HepG2 (cell line): Measurements from ENCODE around the gene EPS8L1. TPM values are rescaled to one million over a fixed set of nuclear protein-coding genes. Genes with fewer than 3 reads are reported as not detected.

ENCODE experiments used
- ATAC-seq: fragments of 200-7000 bp; cut with Tn5 transposase; 3 replicates; pipeline ENCODE4 v1.9.1; 2020; ENCODE audit warnings: mild to moderate bottlenecking, moderate library complexity
- BruUV-seq: library from RNA; stranded (reverse); fragments of 400-500 nt; replicated peaks from 2 replicates; lab custom pipeline; 2021; lab: Mats Ljungman, UMichigan
- CTCF ChIA-PET: fragments of 300-600 bp; formaldehyde crosslinking; extraction: SDS; loops from one replicate; lab custom pipeline; 2021; ENCODE audit warnings: low total read pairs, inconsistent platforms, low intra/inter-chr PET ratio; lab: Yijun Ruan, JAX
- POLR2A ChIA-PET: fragments of 350-600 bp; sonication (Branson Sonifier 250); formaldehyde crosslinking; loops from one replicate; lab custom pipeline; 2020; ENCODE audit warnings: antibody characterized with exemption, inconsistent platforms; lab: Yijun Ruan, JAX
- DNase-seq: peaks from one replicate; pipeline ENCODE4 v3.0.0-alpha.2; 2015; ENCODE audit warnings: low spot score
- FAIRE-seq: peaks from 3 replicates; lab custom pipeline; 2011; peaks lifted over from hg19 to GRCh38; lab: Jason Lieb, UNC
- H2AFZ ChIP-seq: one replicate; pipeline ENCODE4 v1.6.1; 2011; ENCODE audit warnings: low read length, inconsistent platforms
- H3K27ac ChIP-seq: fragments of 300-600 bp; 3 replicates; pipeline ENCODE4 v1.8.0; 2011; ENCODE audit warnings: mixed run types, mild to moderate bottlenecking, mixed read lengths, low read length, inconsistent platforms; ENCODE audit not compliant: insufficient read depth; ENCODE audit errors: extremely low read length
- H3K27me3 ChIP-seq, 2 experiments: fragments of 200-600 bp in 1 of 2; 2 replicates in 1 of 2; 3 replicates in 1 of 2; pipeline versions ENCODE4 v1.6.0 to v1.8.0; 2011; ENCODE audit warnings: low read length in 2 of 2, mild to moderate bottlenecking in 2 of 2, moderate library complexity in 2 of 2, inconsistent platforms in 1 of 2; ENCODE audit not compliant: insufficient read depth in 2 of 2, control insufficient read depth in 1 of 2
- H3K36me3 ChIP-seq, 2 experiments: fragments of 200-600 bp in 1 of 2; replicated peaks in 1 of 2; 2 replicates in 1 of 2; 3 replicates in 1 of 2; pipeline versions ENCODE4 v1.5.1 to v1.8.0; 2011; ENCODE audit warnings: low read length in 2 of 2, inconsistent platforms in 1 of 2; ENCODE audit not compliant: insufficient read depth in 2 of 2, control insufficient read depth in 1 of 2
- H3K4me1 ChIP-seq: 2 replicates; pipeline ENCODE4 v1.5.1; 2012; ENCODE audit warnings: low read length, inconsistent platforms; ENCODE audit not compliant: insufficient read depth
- H3K4me2 ChIP-seq: 2 replicates; pipeline ENCODE4 v1.6.0; 2011; ENCODE audit warnings: low read depth, low read length, inconsistent platforms
- H3K4me3 ChIP-seq, 3 experiments: fragments of 200-600 bp in 1 of 3; sonication (generic), shearing (Covaris generic) in 1 of 3; replicated peaks in 1 of 3; 2 replicates each; pipeline ENCODE4 v1.5.1; 2011 to 2016; ENCODE audit warnings: low read length in 3 of 3, inconsistent platforms in 2 of 3, low read depth in 2 of 3, mild to moderate bottlenecking in 2 of 3, control low read depth in 1 of 3, mixed read lengths in 1 of 3; ENCODE audit not compliant: insufficient read depth in 1 of 3
- H3K79me2 ChIP-seq: one replicate; pipeline ENCODE4 v1.6.1; 2011; ENCODE audit warnings: low read length, inconsistent platforms; ENCODE audit not compliant: insufficient read depth
- H3K9ac ChIP-seq: 2 replicates; pipeline ENCODE4 v1.6.0; 2011; ENCODE audit warnings: mild to moderate bottlenecking, low read depth, low read length, inconsistent platforms; ENCODE audit not compliant: insufficient read depth
- H3K9me3 ChIP-seq: 2 replicates; pipeline ENCODE4 v1.5.1; 2012; ENCODE audit warnings: mild to moderate bottlenecking, low read length
- H4K20me1 ChIP-seq: 2 replicates; pipeline ENCODE4 v1.6.0; 2011; ENCODE audit warnings: inconsistent platforms, mild to moderate bottlenecking, low read length, moderate library complexity; ENCODE audit not compliant: insufficient read depth
- AGO2 ChIP-seq: fragments of 200-400 bp; formaldehyde crosslinking; optimal IDR thresholded peaks from 2 replicates; pipeline ENCODE3; 2017; ENCODE audit warnings: mild to moderate bottlenecking, low read depth, low read length, moderate library complexity
- KDM2A ChIP-seq: sonication (generic); formaldehyde crosslinking; IDR thresholded peaks from 2 replicates; pipeline ENCODE4 v1.4.0; 2020; ENCODE audit warnings: low read depth, missing genetic modification reagents, borderline replicate concordance
- TEAD2 ChIP-seq: sonication (generic); formaldehyde crosslinking; IDR thresholded peaks from 2 replicates; pipeline ENCODE4 v1.9.0; 2021; ENCODE audit warnings: missing genetic modification reagents
- ZBTB1 ChIP-seq: sonication (generic); formaldehyde crosslinking; IDR thresholded peaks from 2 replicates; pipeline ENCODE4 v1.4.0; 2020; ENCODE audit warnings: missing genetic modification reagents, borderline replicate concordance
- ZNF460 ChIP-seq: sonication (generic); formaldehyde crosslinking; IDR thresholded peaks from 2 replicates; pipeline ENCODE4 v1.5.1; 2020; ENCODE audit warnings: missing genetic modification reagents, mild to moderate bottlenecking, borderline replicate concordance
- ZNF503 ChIP-seq: sonication (generic); formaldehyde crosslinking; IDR thresholded peaks from 2 replicates; pipeline ENCODE4 v1.4.0; 2020; ENCODE audit warnings: missing genetic modification reagents
- ZNF543 ChIP-seq: sonication (generic); formaldehyde crosslinking; IDR thresholded peaks from 2 replicates; pipeline ENCODE4 v1.4.0; 2020; ENCODE audit warnings: mild to moderate bottlenecking, missing genetic modification reagents
- WGBS: methylation state at CpG from one replicate; pipeline ENCODE4 v1.1.6; 2017; ENCODE audit warnings: low lambda C conversion rate; 5-methylcytosine and 5-hydroxymethylcytosine counted together
- in situ Hi-C: cut with HindIII; loops from 2 replicates; pipeline ENCODE4 v1.10.0; 2017; ENCODE audit warnings: low pct_unique_long_range_greater_than_20kb; ENCODE audit not compliant: extremely low pct_ligation_motif_present
- intact Hi-C: fragments of 100-400 bp; cut with micrococcal nuclease; formaldehyde crosslinking; loops from one replicate; pipeline ENCODE4 v1.10.0; 2022; ENCODE audit not compliant: unreplicated experiment
- polyA plus RNA-seq, 8 experiments: library from polyadenylated mRNA; depleted of rRNA in 3 of 8; stranded (reverse) in 7 of 8; unstranded in 1 of 8; fragments of >200 nt; fragmentation: Illumina TruSeq in 4 of 8; extraction: Trizol in 4 of 8; gene quantifications; 2 replicates each; pipeline versions ENCODE4 v1.2.1 to v1.2.3, GENCODE V29; 2011 to 2016; ENCODE audit warnings: low read depth in 4 of 8, missing spikeins in 1 of 8, mixed read lengths in 1 of 8; ENCODE audit not compliant: insufficient read depth in 1 of 8
- total RNA-seq, 5 experiments: library from RNA; depleted of rRNA; stranded (reverse); fragments of >200 nt; fragmentation: Illumina TruSeq; extraction: Trizol; gene quantifications; 2 replicates each; pipeline ENCODE4 v1.2.3, GENCODE V29; 2016; ENCODE audit warnings: low read depth in 1 of 5
- TF ChIP-seq, protein P1 (sequence below): sonication (generic); formaldehyde crosslinking; IDR thresholded peaks from 2 replicates; pipeline ENCODE4 v1.5.0; 2020; ENCODE audit warnings: missing genetic modification reagents

The EPS8L1 gene
- total and polyA plus RNA-seq, 2 of the 13 experiments (the other 11 are each of a cell fraction or from before 2014, with no cell fraction given) = 3.0 to 6.3 TPM

DNA sequence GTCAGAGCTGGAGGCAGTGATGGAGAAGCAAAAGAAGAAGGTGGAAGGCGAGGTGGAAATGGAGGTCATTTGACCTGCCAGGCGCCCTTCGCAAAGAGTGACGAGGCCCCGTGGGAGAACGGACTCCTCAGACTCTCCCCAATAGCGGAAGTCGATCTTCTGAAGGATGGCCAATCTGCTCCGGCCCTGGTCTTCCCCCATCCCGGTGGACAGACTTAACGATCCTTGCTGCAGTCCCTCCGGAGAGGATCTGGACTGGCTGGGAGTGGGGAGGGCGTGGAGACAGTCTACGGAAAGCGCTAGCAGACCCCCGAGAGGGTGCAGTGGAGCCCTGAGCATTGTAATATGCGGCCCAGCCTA, 11.9 kb downstream of the EPS8L1 start (continued):
- TF ChIP-seq, protein P1, sequence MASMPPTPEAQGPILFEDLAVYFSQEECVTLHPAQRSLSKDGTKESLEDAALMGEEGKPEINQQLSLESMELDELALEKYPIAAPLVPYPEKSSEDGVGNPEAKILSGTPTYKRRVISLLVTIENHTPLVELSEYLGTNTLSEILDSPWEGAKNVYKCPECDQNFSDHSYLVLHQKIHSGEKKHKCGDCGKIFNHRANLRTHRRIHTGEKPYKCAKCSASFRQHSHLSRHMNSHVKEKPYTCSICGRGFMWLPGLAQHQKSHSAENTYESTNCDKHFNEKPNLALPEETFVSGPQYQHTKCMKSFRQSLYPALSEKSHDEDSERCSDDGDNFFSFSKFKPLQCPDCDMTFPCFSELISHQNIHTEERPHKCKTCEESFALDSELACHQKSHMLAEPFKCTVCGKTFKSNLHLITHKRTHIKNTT (CRISPR knock-in tag) = no peak
- TF ChIP-seq TEAD2 (CRISPR knock-in tag) (no peak), ZNF543 (CRISPR knock-in tag) (no peak), ZNF503 (no peak)

DNA sequence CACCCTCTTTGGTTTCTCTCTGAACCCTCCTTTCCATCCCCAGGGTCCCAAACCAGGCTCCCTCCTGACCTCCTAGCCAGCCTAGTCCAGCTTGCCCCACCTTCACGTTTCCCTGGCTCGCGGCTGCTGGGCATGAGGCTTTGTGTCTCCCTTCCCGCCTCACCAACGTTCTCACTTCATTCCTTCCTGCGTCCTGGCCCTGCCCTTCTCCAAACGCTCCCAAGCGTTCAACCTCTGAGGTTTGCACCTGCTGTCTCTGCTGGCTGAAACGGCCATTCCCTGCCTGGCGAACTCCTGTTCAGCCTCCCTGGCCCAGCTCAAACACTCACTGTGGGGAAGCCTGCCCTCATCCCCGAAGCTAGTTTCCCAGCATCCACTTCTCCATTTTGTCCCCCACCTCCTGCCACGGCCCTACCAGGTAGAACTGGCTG, 12.4 kb downstream of the EPS8L1 start:
- TF ChIP-seq AGO2 (peak; percentile 39), KDM2A (peak; percentile 29; the same call in 1 of the 2 replicates), ZBTB1 (CRISPR knock-in tag) (no peak), ZNF460 (CRISPR knock-in tag) (no peak)
- DNase-seq (no peak), FAIRE-seq (no peak), ATAC-seq (no peak)
- no peak overlapping the region for H3K4me3 ChIP-seq
- ChIA-PET CTCF (interaction anchor here (0.8 to 1.3 kb wide), 2 partner anchors 12 to 45 kb away, joined by 5 to 9 read pairs; no protein-coding TSS in a partner anchor), POLR2A (no interaction called here)
- no peak overlapping the region for H2AFZ ChIP-seq
- H3K4me2 ChIP-seq = no peak overlapping the region
- H3K27ac ChIP-seq = no peak overlapping the region
- no TSS peak for BruUV-seq
- no peaks in the 10 kb centered on the region for H3K79me2 ChIP-seq
- no peaks in the 10 kb centered on the region for H3K27me3 ChIP-seq
- intact Hi-C loops (loop anchor here (1.0 kb wide), 1 partner anchor 44 kb away; no protein-coding TSS in a partner anchor), in situ Hi-C loops (loop anchor here (5.0 kb wide), 1 partner anchor 34 kb away; no protein-coding TSS in a partner anchor)
- no peaks in the 10 kb centered on the region for H3K9me3 ChIP-seq
- no peak overlapping the region for H3K9ac ChIP-seq
- peaks cover 0 to 1% of the 10 kb centered on the region in 2 experiments; a peak in 1 of 5 replicates for H3K36me3 ChIP-seq
- 88% methylated on average over 12 of the region's 12 CpGs for WGBS
- peaks cover 6% of the 10 kb centered on the region; the same call in 1 of the 2 replicates for H4K20me1 ChIP-seq
- peaks cover 2% of the 10 kb centered on the region; the same call in 1 of the 2 replicates for H3K4me1 ChIP-seq
